ENCODE results near the gene FAM110C. TPM values are rescaled to one million over a fixed set of nuclear protein-coding genes. Genes with fewer than 3 reads are reported as not detected.
"Not testable (repeated sequence)": the region's sequence is repeated elsewhere in the genome, so short reads cannot be mapped to it uniquely, and the experiment has no call there.

Gene FAM110C
- total RNA-seq, 4 donors from 2014 or later, result 0.98 to 3.7 (median 1.5) TPM

- H3K4me3 ChIP-seq, result no peak overlapping the region
- no peaks in the 10 kb centered on the region for H3K4me1 ChIP-seq
- no peaks in the 10 kb centered on the region for H3K36me3 ChIP-seq
- TF ChIP-seq POLR2AphosphoS5 (IDR thresholded peaks at IDR 0.05) (no peak), EP300 (IDR thresholded peaks at IDR 0.05) (no peak), CTCF (IDR thresholded peaks at IDR 0.05) (no peak), POLR2A (IDR thresholded peaks at IDR 0.05; ENCODE audit: low read depth) (no peak)
- intact Hi-C loops (cut with DNase I), result no loop called here
- WGBS, result 77% methylated on average over 12 of the region's 12 CpGs
- no peak overlapping the region for H3K27ac ChIP-seq (replicated peaks in 1 of 4)
- peaks cover 0 to 25% (median 0%) of the 10 kb centered on the region in 4 donors for H3K27me3 ChIP-seq
- no peaks in the 10 kb centered on the region for H3K9me3 ChIP-seq
- peak; percentile 31 for DNase-seq (ENCODE audit: extremely low spot score)
Observed at GRCh38 chr2:69366-70344, 23.4 kb upstream of the FAM110C start.

DNA sequence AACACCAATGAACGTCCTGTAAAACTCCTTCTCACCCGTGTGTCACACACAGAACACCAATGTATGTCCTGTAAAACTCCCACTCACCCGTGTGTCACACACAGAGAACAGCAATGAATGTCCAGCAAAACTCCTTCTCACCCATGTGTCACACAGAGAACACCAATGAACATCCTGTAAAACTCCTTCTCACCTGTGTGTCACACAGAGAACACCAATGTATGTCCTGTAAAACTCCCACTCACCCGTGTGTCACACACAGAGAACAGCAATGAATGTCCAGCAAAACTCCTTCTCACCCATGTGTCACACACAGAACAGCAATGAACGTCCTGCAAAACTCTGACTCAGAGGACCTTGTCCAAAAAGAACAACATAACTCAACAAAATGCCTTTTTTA, 22.3 kb upstream of the FAM110C start:
- H3K4me3 ChIP-seq; DNase-seq (ENCODE audit: extremely low spot score); H3K27ac ChIP-seq (replicated peaks in 1 of 4); intact Hi-C loops (cut with DNase I); H3K36me3 ChIP-seq; H3K9me3 ChIP-seq; H3K4me1 ChIP-seq: not testable (repeated sequence)
- 62% methylated on average over 5 of the region's 5 CpGs for WGBS
- peaks cover 0 to 21% (median 0%) of the 10 kb centered on the region in 4 donors for H3K27me3 ChIP-seq

- WGBS, result 92% methylated on average over 17 of the region's 17 CpGs
- no peak overlapping the region for H3K27ac ChIP-seq (replicated peaks in 1 of 4)
- intact Hi-C loops (cut with DNase I), result no loop called here
- no peaks in the 10 kb centered on the region for H3K36me3 ChIP-seq
- H3K4me1 ChIP-seq, result no peaks in the 10 kb centered on the region
- no peaks in the 10 kb centered on the region for H3K9me3 ChIP-seq
- DNase-seq (ENCODE audit: extremely low spot score), result no peak
- no peak for TF ChIP-seq CTCF (IDR thresholded peaks at IDR 0.05)
- no peak for TF ChIP-seq POLR2AphosphoS5 (IDR thresholded peaks at IDR 0.05)
- TF ChIP-seq POLR2A (IDR thresholded peaks at IDR 0.05; ENCODE audit: low read depth), result no peak
- TF ChIP-seq EP300 (IDR thresholded peaks at IDR 0.05), result no peak
- H3K27me3 ChIP-seq, result peaks cover 0 to 16% (median 0%) of the 10 kb centered on the region in 4 donors
- no peak overlapping the region for H3K4me3 ChIP-seq
Observed at GRCh38 chr2:66853-67252, 20.5 kb upstream of the FAM110C start.

GRCh38 chr2:65121-65520, 18.8 kb upstream of the FAM110C start:
- H3K27me3 ChIP-seq, result peaks cover 0 to 30% (median 0%) of the 10 kb centered on the region in 4 donors
- no peaks in the 10 kb centered on the region for H3K9me3 ChIP-seq
- DNase-seq (ENCODE audit: extremely low spot score), result peak; percentile 34
- H3K36me3 ChIP-seq, result no peaks in the 10 kb centered on the region
- intact Hi-C loops (cut with DNase I), result no loop called here
- TF ChIP-seq CTCF (IDR thresholded peaks at IDR 0.05) (no peak), POLR2A (IDR thresholded peaks at IDR 0.05; ENCODE audit: low read depth) (no peak), EP300 (IDR thresholded peaks at IDR 0.05) (no peak), POLR2AphosphoS5 (IDR thresholded peaks at IDR 0.05) (no peak)
- H3K4me3 ChIP-seq, result no peak overlapping the region
- H3K4me1 ChIP-seq, result no peaks in the 10 kb centered on the region
- H3K27ac ChIP-seq (replicated peaks in 1 of 4), result no peak overlapping the region
- WGBS, result 68% methylated on average over 4 of the region's 4 CpGs

DNA sequence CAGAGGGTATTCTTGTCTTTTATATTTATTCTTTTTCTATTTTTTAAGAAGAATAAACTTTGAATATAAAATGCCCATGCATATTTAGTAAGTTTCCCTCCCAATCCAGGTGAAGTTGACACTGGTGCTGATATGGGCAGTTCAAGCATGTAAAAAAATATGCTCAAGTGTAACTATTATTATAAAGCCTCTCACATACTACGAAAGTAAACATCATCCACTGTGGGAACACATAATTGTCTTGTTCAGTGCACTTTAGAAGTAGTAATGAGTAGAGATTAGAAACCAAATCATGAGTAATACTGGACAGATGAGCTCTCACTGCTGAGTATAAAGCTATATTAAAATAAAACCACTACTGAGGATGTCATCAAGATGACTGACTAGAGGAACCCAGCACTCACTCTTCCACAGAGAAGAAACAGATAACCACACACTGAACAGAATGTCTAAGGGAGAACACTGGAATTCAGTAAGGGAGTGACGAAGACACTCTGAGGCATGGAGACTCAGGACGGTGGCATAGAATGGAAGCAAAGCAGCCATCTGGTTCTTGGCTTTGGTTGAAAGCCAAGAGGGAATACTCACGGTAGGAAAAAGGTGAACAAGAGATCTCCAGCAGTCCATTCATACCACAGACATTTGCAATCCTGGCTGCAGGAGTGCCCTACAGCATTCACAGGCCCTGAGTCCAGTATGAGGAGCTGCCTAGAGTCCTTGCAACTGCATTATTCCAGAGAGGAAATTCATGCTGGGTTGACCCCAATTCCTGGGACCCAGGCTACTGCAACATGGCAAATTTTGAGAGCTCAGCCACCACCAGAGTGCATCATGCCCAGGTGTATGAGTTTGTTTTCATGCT, 9.5 kb upstream of the FAM110C start:
- H3K9me3 ChIP-seq, result peaks cover 0 to 24% (median 15%) of the 10 kb centered on the region in 4 donors
- intact Hi-C loops (cut with DNase I), result no loop called here
- no peak overlapping the region for H3K4me3 ChIP-seq
- TF ChIP-seq CTCF (IDR thresholded peaks at IDR 0.05), result no peak
- no peak for TF ChIP-seq POLR2AphosphoS5 (IDR thresholded peaks at IDR 0.05)
- TF ChIP-seq EP300 (IDR thresholded peaks at IDR 0.05), result no peak
- TF ChIP-seq POLR2A (IDR thresholded peaks at IDR 0.05; ENCODE audit: low read depth), result no peak
- H3K4me1 ChIP-seq, result no peaks in the 10 kb centered on the region
- 77% methylated on average over 4 of the region's 4 CpGs for WGBS
- H3K27me3 ChIP-seq, result peaks cover 0 to 30% (median 0%) of the 10 kb centered on the region in 4 donors
- no peak for DNase-seq (ENCODE audit: extremely low spot score)
- no peaks in the 10 kb centered on the region for H3K36me3 ChIP-seq
- no peak overlapping the region for H3K27ac ChIP-seq (replicated peaks in 1 of 4)

Measured in esophagus muscularis mucosa (tissue), 4 donors.